ENCODE data around the gene ZBTB6.
"Not testable (repeated sequence)": the region's sequence is repeated elsewhere in the genome, so short reads cannot be mapped to it uniquely, and the experiment has no call there.

GRCh38 chr9:122867276-122867675 lies 45.8 kb downstream of the ZBTB6 start:
- not testable (repeated sequence) for TF ChIP-seq EP300, CTCF (IDR thresholded peaks at IDR 0.05)

All from stomach (tissue), 4 donors.